OCI-LY3 (cell line): Measurements from ENCODE around the gene PXK.
"Not testable (repeated sequence)": the region's sequence is repeated elsewhere in the genome, so short reads cannot be mapped to it uniquely, and the experiment has no call there.

ENCODE experiments used
- H2AFZ ChIP-seq: fragments of 200-600, 300-600 bp; shearing (Covaris generic); 2 replicates; pipeline ENCODE4 v1.6.0; 2014; ENCODE audit warnings: antibody characterized with exemption, low read depth, low read length
- H3K27ac ChIP-seq: fragments of 200-600, 300-600 bp; sonication (generic); 2 replicates; pipeline ENCODE4 v1.5.1; 2014; ENCODE audit warnings: mild to moderate bottlenecking, low read length, moderate library complexity, mixed read lengths
- H3K27me3 ChIP-seq: fragments of 200-600, 300-600 bp; sonication (generic); 2 replicates; pipeline ENCODE4 v1.6.1; 2014; ENCODE audit warnings: low read depth, low read length, mixed read lengths
- H3K36me3 ChIP-seq: fragments of 200-600, 300-600 bp; sonication (generic); replicated peaks from 2 replicates; pipeline ENCODE3; 2014; ENCODE audit warnings: low read depth, low read length, mixed read lengths
- H3K4me1 ChIP-seq: fragments of 300-600, 200-600 bp; sonication (generic); 2 replicates; pipeline ENCODE4 v1.6.1; 2014; ENCODE audit warnings: low read length, mixed read lengths
- H3K4me2 ChIP-seq: fragments of 200-600, 300-600 bp; sonication (generic); 2 replicates; pipeline ENCODE4 v1.6.1; 2014; ENCODE audit warnings: low read length, mixed read lengths
- H3K4me3 ChIP-seq: fragments of 300-600, 200-600 bp; sonication (generic); 2 replicates; pipeline ENCODE4 v1.5.1; 2014; ENCODE audit warnings: antibody characterized with exemption, mild to moderate bottlenecking, low read length, moderate library complexity
- H3K79me2 ChIP-seq: fragments of 300-600, 200-600 bp; shearing (Covaris generic); 2 replicates; pipeline ENCODE4 v1.6.1; 2014; ENCODE audit warnings: mild to moderate bottlenecking, low read length, mixed read lengths
- H3K9ac ChIP-seq: fragments of 300-600, 200-600 bp; shearing (Covaris generic); 2 replicates; pipeline ENCODE4 v1.6.0; 2014; ENCODE audit warnings: mild to moderate bottlenecking, low read length, moderate library complexity
- H3K9me3 ChIP-seq: fragments of 200-600, 300-600 bp; shearing (Covaris generic); 2 replicates; pipeline ENCODE4 v1.6.1; 2014; ENCODE audit warnings: low read length, mixed read lengths; ENCODE audit not compliant: insufficient read depth
- H4K20me1 ChIP-seq: fragments of 200-600, 300-600 bp; sonication (generic); 2 replicates; pipeline ENCODE4 v1.6.1; 2016; ENCODE audit warnings: low read length, mixed read lengths; ENCODE audit not compliant: insufficient read depth
- EZH2phosphoT487 ChIP-seq: fragments of 200-600 bp; shearing (Covaris generic); IDR thresholded peaks from 2 replicates; pipeline ENCODE4 v1.6.1; 2018; ENCODE audit warnings: antibody characterized with exemption, mixed run types, low read depth
- TF ChIP-seq, protein P1 (sequence below): fragments of 200-600, 300-600 bp; sonication (generic); IDR thresholded peaks from 2 replicates; pipeline ENCODE4 v1.5.1; 2014; ENCODE audit warnings: antibody characterized with exemption, low read length, low read depth

PXK gene

GRCh38 chr3:58335652-58335947, 2.9 kb downstream of the PXK start:
- Histone ChIP-seq H2AFZ (no peak overlapping the region), H3K4me3 (no peak overlapping the region), H3K79me2 (peaks cover 10% of the 10 kb centered on the region; the same call in 1 of the 2 replicates), H3K27ac (no peak overlapping the region), H3K9me3 (no peaks in the 10 kb centered on the region), H3K36me3 (no peaks in the 10 kb centered on the region), H3K4me2 (no peak overlapping the region), H3K27me3 (no peaks in the 10 kb centered on the region), H3K9ac (no peak overlapping the region), H3K4me1 (peaks cover 13% of the 10 kb centered on the region), H4K20me1 (no peaks in the 10 kb centered on the region)
- TF ChIP-seq, protein P1, sequence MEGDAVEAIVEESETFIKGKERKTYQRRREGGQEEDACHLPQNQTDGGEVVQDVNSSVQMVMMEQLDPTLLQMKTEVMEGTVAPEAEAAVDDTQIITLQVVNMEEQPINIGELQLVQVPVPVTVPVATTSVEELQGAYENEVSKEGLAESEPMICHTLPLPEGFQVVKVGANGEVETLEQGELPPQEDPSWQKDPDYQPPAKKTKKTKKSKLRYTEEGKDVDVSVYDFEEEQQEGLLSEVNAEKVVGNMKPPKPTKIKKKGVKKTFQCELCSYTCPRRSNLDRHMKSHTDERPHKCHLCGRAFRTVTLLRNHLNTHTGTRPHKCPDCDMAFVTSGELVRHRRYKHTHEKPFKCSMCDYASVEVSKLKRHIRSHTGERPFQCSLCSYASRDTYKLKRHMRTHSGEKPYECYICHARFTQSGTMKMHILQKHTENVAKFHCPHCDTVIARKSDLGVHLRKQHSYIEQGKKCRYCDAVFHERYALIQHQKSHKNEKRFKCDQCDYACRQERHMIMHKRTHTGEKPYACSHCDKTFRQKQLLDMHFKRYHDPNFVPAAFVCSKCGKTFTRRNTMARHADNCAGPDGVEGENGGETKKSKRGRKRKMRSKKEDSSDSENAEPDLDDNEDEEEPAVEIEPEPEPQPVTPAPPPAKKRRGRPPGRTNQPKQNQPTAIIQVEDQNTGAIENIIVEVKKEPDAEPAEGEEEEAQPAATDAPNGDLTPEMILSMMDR: no peak
- TF ChIP-seq EZH2phosphoT487: no peak

DNA sequence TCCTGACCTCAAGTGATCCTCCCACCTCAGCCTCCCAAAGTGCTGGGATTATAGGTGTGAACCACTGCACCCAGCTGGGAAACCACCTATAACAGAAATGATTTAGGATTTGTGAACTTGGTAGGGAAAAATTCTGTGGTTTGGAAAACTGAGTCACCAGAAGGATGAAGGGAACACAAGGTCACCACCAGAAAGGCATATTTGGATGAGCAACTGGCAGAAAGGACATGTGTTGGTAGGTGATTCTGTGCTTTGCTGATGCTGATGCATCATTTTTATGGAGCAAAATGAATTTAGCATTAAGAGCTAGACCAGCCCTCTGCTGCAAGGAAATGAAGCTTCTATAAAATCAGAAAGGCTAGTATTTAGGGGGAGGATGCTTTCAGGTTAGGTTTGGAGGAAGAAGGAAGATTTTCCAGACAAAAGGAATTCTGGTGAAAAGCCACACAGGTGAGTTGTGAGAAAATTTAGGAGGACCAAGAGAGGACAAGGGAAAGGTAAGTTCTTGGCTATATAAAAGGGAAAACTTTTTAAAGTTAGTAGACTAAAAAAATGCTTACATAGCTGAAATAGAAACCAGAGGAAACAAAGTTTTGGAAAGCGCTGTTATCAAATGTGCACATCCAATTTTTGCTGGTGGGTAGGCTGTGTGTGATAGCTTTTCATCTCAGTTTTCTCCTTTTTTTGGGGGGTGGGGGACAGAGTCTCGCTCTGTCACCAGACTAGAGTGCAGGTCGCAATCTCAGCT, 3.6 kb downstream of the PXK start:
- H4K20me1 ChIP-seq: no peaks in the 10 kb centered on the region
- TF ChIP-seq EZH2phosphoT487: no peak
- TF ChIP-seq, protein P1: no peak
- no peak overlapping the region for H3K4me3 ChIP-seq
- H3K9ac ChIP-seq: no peak overlapping the region
- H3K9me3 ChIP-seq: no peaks in the 10 kb centered on the region
- no peaks in the 10 kb centered on the region for H3K36me3 ChIP-seq
- no peak overlapping the region for H2AFZ ChIP-seq
- H3K27ac ChIP-seq: no peak overlapping the region
- no peaks in the 10 kb centered on the region for H3K27me3 ChIP-seq
- H3K79me2 ChIP-seq: peaks cover 10% of the 10 kb centered on the region; the same call in 1 of the 2 replicates
- H3K4me2 ChIP-seq: no peak overlapping the region
- H3K4me1 ChIP-seq: peaks cover 13% of the 10 kb centered on the region

GRCh38 chr3:58337190-58337589, 4.5 kb downstream of the PXK start:
- H3K9me3 ChIP-seq: no peaks in the 10 kb centered on the region
- H3K4me1 ChIP-seq: peaks cover 10% of the 10 kb centered on the region
- TF ChIP-seq EZH2phosphoT487: no peak
- TF ChIP-seq, protein P1: no peak
- H3K4me2 ChIP-seq: no peak overlapping the region
- no peak overlapping the region for H3K9ac ChIP-seq
- H3K27me3 ChIP-seq: no peaks in the 10 kb centered on the region
- no peak overlapping the region for H3K4me3 ChIP-seq
- no peak overlapping the region for H3K27ac ChIP-seq
- H2AFZ ChIP-seq: no peak overlapping the region
- no peaks in the 10 kb centered on the region for H4K20me1 ChIP-seq
- no peaks in the 10 kb centered on the region for H3K36me3 ChIP-seq
- H3K79me2 ChIP-seq: peaks cover 10% of the 10 kb centered on the region; the same call in 1 of the 2 replicates

DNA sequence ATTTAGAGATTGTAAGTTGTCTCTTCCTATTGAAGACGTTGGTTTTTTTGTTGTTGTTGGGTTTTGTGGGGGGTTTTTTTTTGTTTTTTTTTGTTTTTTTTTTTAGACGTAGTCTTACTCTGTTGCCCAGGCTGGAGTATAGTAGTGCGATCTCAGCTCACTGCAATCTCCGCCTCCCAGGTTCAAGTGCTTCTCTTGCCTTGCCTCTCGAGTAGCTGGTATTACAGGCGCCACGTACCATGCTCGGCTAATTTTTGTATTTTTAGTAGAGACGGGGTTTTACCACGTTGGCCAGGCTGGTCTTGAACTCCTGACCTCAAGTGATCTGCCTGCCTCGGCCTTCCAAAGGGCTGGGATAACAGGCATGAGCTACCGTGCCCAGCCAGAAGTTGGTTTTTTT, 6.5 kb downstream of the PXK start:
- not testable (repeated sequence) for H3K4me2 ChIP-seq

More for the DNA sequence above, 6.5 kb downstream of the PXK start:
- H3K4me1 ChIP-seq, H4K20me1 ChIP-seq, H3K36me3 ChIP-seq, H2AFZ ChIP-seq, H3K9me3 ChIP-seq, H3K4me3 ChIP-seq, H3K27me3 ChIP-seq, H3K27ac ChIP-seq, H3K79me2 ChIP-seq, H3K9ac ChIP-seq: not testable (repeated sequence)
